Ureter (tissue), 1 donor: ENCODE results near the gene TJAP1. TPM values are rescaled to one million over a fixed set of nuclear protein-coding genes. Genes with fewer than 3 reads are reported as not detected.
"Not testable (repeated sequence)": the region's sequence is repeated elsewhere in the genome, so short reads cannot be mapped to it uniquely, and the experiment has no call there.

Experiments
- DNase-seq: peaks from one replicate; pipeline ENCODE4 v3.0.0-alpha.2; 2020; ENCODE audit warnings: low spot score
- total RNA-seq: library from RNA; stranded (reverse); gene quantifications from one replicate; pipeline ENCODE4 v1.2.4, GENCODE V29; 2023
- donor health status: DM: yes; HTN: yes; CAD: no.

The TJAP1 gene
- total RNA-seq, 1 donor from 2014 or later = 36.5 TPM

GRCh38 chr6:43453831-43454230, 23.5 kb upstream of the TJAP1 start:
- no peak for DNase-seq

DNA sequence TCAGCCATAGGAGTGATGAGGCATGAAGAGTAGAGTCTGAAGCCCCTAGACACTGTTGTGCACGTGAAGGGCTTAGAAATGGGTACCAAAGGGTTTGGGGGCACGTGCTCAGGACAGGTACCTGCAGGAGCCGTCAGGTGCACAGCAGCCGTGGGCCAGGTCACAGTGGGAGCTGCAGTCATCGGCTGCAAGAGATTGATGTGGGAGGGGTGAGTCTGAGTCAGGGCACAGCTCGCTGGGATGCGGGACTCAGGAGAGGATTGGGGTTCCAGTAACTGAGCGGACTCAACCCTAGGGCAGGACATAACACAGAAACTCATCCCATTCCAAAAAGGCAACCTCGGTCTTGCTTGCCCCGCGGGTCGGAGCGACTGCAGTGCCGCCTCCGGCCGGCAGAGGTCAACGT, 23.1 kb upstream of the TJAP1 start:
- no peak for DNase-seq

DNA sequence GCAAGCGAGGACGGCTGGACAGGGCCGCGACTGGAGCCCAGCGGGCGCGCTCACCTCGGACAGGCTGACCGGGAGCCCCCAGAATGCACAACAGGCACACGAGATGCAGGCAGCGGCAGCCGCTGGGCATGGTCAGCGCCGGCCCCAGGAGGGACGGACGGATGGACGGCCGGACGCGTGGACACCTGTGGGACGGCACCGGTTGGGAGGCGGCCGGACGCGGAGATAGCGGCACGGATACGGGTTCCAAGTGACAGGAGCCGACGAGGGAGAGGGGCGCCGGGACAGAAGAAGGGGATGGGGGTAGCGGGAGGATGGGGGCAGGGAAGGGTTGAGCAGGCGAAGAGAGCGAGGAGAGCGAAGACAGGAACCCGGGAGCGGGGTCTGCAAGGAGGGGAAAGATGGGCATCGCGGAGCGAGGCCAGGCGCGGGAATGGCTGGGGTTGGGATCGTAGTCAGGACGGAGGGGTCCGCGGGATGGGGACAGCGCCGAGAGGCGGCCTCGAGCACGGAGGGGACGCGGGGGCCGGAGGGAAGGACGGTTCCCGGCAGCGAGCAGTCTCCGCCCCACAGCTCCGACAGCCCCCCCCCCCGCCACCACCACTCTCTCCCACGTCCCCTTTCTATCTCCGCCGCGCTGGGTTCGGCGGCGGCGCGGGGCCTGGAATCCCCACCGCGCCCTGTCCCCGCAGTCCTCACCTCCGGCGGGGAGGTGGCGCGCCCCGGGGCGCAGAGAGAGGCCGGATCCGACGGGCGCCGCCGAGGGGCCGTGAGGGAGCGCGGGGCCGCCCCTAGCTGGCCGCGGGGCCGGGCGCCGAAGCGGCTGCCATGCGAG, 22.5 kb upstream of the TJAP1 start:
- peak; percentile 87 for DNase-seq

- no peak for DNase-seq
Observed at GRCh38 chr6:43455531-43456428, 21.6 kb upstream of the TJAP1 start, which contains the start of gene DLK2. Gene DLK2 (minus strand): TSS chr6:43455548. CDS start chr6:43454825, 723 bp downstream.

DNA sequence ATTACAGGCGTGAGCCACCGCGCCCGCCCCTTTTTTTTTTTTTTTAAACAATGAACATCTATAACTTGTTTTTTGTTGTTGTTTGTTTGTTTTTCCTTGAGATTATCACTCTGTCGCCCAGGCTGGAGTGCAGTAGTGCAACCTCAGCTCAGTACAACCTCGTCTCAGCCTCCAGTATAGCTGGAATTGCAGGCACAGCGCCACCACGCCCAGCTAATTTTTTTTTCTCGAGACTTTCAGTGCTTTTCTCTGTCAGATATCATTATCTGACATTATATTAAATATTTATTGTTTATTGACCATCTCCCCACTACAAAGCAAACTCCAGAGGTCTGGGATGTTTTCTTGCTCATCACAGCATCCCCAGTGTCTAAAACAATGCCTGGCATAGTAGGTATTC, 19.7 kb upstream of the TJAP1 start:
- DNase-seq = no peak

DNA sequence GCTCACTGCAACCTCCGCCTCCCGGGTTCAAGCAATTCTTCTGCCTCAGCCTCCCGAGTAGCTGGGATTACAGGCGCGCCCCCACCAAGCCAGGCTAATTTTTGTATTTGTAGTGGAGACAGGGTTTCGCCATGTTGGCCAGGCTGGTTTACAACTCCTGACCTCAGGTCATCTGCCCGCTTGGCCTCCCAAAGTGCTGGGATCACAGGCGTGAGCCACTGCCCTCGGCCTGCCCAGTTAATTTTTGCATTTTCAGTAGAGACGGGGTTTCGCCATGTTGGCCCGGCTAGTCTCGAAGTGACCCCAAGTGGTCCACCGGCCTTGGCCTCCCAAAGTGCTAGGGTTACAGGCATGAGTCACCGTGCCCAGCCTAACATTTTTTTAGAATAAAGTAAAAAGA, 19.2 kb upstream of the TJAP1 start:
- DNase-seq = not testable (repeated sequence)

GRCh38 chr6:43459535-43459934, 17.8 kb upstream of the TJAP1 start:
- DNase-seq = no peak

DNA sequence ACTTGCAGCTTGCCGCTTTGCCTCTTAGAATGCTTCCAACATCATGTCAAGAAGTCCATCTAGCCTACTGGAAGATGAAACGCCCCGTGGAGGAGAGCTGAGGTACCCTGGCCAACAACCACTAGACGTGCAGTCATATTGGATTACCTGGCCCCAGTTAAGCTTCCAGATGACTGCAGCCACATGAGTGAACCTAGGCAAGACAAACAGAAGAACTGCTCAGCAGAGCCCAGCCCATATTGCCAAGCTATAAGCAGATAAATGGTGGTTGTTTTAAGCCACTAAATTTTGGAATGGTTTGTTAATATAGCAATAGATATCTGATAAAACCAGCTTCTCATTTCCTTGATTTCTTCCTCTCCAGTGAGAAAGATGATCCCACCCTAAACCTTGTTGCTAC, 17.3 kb upstream of the TJAP1 start:
- no peak for DNase-seq

GRCh38 chr6:43461936-43462335, 15.4 kb upstream of the TJAP1 start:
- no peak for DNase-seq

- no peak for DNase-seq
Observed at GRCh38 chr6:43464337-43464736, 13.0 kb upstream of the TJAP1 start.

DNA sequence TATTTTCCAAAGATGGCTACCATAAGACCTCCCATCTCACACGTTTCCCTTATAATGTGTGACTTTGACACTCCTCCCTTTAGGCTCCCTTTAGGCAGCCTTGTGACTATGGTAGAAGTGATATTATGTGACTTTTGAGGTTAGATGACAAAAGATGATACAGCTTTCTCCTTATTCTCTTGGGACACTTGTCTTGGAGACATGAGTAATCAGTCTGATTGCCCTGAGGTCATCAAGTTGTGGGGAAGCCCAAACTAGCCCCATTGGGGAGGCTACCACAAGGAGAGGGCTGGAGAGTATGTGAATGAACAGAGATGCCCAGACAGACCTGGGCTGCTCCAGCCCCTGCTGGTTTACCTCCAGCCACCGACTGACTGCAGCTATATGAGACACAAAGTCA, 11.4 kb upstream of the TJAP1 start:
- no peak for DNase-seq

- not testable (repeated sequence) for DNase-seq
Observed at GRCh38 chr6:43467265-43467664, 10.1 kb upstream of the TJAP1 start.

DNA sequence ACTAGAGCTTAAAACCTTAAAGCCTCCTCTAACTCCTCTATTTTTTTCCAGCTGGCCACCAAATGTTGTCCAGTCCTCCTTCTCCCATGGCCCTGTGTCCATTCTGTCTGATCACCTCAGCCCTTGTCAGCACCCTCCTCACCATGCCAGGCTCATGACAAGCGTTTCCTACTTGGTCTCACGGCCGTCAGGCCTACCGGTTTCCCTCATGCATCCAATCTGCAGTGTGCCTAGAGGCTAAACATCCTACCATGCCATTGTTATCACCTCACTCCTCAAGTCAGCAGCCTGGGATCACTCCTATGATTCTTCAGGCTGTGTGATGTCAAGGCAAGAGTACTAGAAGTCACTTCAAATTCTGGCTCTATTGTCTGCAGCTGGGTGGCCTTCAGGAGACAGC, 9.6 kb upstream of the TJAP1 start:
- DNase-seq = no peak

GRCh38 chr6:43468240-43468639, 9.1 kb upstream of the TJAP1 start:
- DNase-seq = no peak

- no peak for DNase-seq
Observed at GRCh38 chr6:43468748-43469681, 8.4 kb upstream of the TJAP1 start.

- no peak for DNase-seq
Observed at GRCh38 chr6:43469947-43470346, 7.4 kb upstream of the TJAP1 start.

- DNase-seq = no peak
Observed at GRCh38 chr6:43471399-43471798, 6.0 kb upstream of the TJAP1 start.

DNA sequence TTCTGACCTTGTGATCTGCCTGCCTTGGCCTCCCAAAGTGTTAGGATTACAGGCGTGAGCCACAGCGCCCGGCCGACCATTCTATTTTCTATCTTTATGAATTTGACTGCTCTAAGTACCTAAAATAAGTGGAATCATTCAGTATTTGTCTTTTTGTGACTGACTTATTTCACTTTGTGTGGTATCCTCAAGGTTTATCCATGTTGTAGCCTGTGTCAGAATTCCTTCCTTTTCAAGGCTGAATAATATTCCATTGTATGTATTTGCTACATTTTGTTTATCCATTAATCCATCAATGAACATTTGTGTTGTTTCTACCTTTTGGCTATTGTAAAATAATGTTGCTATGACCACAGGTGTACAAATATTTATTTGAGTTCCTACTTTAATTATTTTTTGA, 4.9 kb upstream of the TJAP1 start:
- no peak for DNase-seq

DNA sequence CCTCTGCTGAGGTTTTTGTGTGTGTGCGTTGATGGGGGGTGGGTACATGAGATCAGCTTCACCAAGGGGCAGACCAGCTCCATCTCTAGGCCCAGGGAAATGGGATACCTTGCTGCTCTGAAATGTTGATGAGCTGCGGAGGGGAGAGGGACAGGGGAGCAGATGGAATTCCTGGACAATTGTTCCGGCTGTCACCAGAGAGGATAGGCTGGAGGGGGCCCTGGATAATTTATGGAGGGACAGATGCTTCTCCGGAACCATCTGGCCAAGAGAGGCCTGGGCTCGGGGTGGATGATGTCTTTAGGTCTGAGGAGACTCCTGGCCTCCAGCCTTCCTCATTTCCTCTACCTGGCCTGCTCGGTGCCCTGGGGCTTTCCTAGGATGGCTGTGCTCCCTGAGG, 1.9 kb upstream of the TJAP1 start:
- no peak for DNase-seq

DNA sequence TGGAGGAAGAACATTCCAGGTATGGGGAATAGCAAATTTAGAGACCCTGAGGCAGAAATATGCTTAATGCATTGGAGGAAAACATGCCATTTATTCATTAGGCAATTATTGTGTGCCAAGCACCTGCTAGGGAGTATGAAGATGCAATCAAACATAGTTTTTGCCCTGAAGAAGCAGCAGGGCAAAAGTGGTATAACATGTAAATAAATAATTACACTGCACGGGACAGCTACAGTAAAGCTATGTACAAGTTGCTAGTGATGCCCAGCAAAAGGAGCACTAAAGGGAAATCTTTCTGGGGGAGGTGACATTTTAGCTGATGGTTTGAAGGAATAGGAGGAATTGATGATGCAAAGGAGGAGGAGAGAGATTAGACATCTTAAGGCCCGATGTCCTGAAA, 624 bp upstream of the TJAP1 start:
- DNase-seq = no peak

GRCh38 chr6:43478008-43478372, 620 bp downstream of the TJAP1 start:
- DNase-seq = no peak

GRCh38 chr6:43481075-43481474, 3.7 kb downstream of the TJAP1 start:
- DNase-seq = no peak
